Thyroid gland (tissue), 4 donors: ENCODE data around the gene ATP6V1C2. TPM values are rescaled to one million over a fixed set of nuclear protein-coding genes. Genes with fewer than 3 reads are reported as not detected.
A peak's percentile ranks its signal among the peaks of the same experiment; 100 is the strongest.
"Not testable (repeated sequence)": the region's sequence is repeated elsewhere in the genome, so short reads cannot be mapped to it uniquely, and the experiment has no call there.

Experiments used
- DNase-seq, 2 donors: peaks; one replicate each; pipeline ENCODE4 v3.0.0-alpha.2; 2019
- H3K27ac ChIP-seq, 3 donors: fragments of 200-600 bp; sonication (generic); 1 replicate in 2 of 3; 2 replicates in 1 of 3; pipeline ENCODE4 v1.5.1; 2016 to 2019; ENCODE audit warnings: mild to moderate bottlenecking in 1 of 3, moderate library complexity in 1 of 3
- H3K27me3 ChIP-seq: fragments of 200-600 bp; sonication (generic); one replicate; pipeline ENCODE4 v1.5.1; 2019
- H3K36me3 ChIP-seq, 2 donors: fragments of 200-600 bp; sonication (generic); one replicate each; pipeline ENCODE4 v1.5.1; 2016 to 2019
- H3K4me1 ChIP-seq, 2 donors: fragments of 200-600 bp; sonication (generic); one replicate each; pipeline ENCODE4 v1.5.1; 2017 to 2019
- H3K4me3 ChIP-seq, 3 donors: fragments of 200-600 bp; sonication (generic); replicated peaks in 1 of 3; 1 replicate in 2 of 3; 2 replicates in 1 of 3; pipeline ENCODE4 v1.5.1; 2016; ENCODE audit warnings: mild to moderate bottlenecking in 1 of 3
- H3K9me3 ChIP-seq: fragments of 200-600 bp; sonication (generic); one replicate; pipeline ENCODE4 v1.5.1; 2017
- POLR2A ChIP-seq, 2 donors: fragments of 450-650 bp; IDR thresholded peaks; one replicate each; pipeline ENCODE4 v1.6.1; 2017; ENCODE audit warnings: antibody characterized with exemption in 2 of 2, mild to moderate bottlenecking in 2 of 2, moderate library complexity in 1 of 2
- WGBS, 2 donors: methylation state at CpG; one replicate each; pipeline ENCODE4 v1.1.5; 2017; 5-methylcytosine and 5-hydroxymethylcytosine counted together
- intact Hi-C: fragments of 100-400 bp; cut with DNase I; formaldehyde crosslinking; loops from one replicate; pipeline ENCODE4 v1.15.1; 2023
- total RNA-seq, 4 donors: library from RNA; depleted of rRNA; stranded (reverse); fragments of >200 nt; gene quantifications; one replicate each; pipeline ENCODE4 v1.2.3, GENCODE V29; 2016
- TF ChIP-seq, protein P1 (sequence below), 6 experiments: fragments of 200-600 bp in 3 of 6; fragments of 450-650 bp in 3 of 6; sonication (generic) in 3 of 6; IDR thresholded peaks; one replicate each; pipeline ENCODE4 v1.5.1; 2016 to 2019; ENCODE audit warnings: antibody characterized with exemption in 6 of 6, mild to moderate bottlenecking in 2 of 6, inconsistent platforms in 1 of 6, moderate library complexity in 1 of 6

Gene ATP6V1C2
- total RNA-seq, 4 donors from 2014 or later, result not detected

- intact Hi-C loops, result no loop called here
- Histone ChIP-seq H3K36me3 (no peaks in the 10 kb centered on the region), H3K4me3 (no peak overlapping the region), H3K9me3 (no peaks in the 10 kb centered on the region), H3K27me3 (no peaks in the 10 kb centered on the region), H3K27ac (no peak overlapping the region), H3K4me1 (peaks cover 16 to 19% of the 10 kb centered on the region in 2 donors)
- no peak for DNase-seq
- 57 to 66% methylated on average over 5 to 10 of the region's 10 CpGs for WGBS, 2 donors
- TF ChIP-seq, protein P1, sequence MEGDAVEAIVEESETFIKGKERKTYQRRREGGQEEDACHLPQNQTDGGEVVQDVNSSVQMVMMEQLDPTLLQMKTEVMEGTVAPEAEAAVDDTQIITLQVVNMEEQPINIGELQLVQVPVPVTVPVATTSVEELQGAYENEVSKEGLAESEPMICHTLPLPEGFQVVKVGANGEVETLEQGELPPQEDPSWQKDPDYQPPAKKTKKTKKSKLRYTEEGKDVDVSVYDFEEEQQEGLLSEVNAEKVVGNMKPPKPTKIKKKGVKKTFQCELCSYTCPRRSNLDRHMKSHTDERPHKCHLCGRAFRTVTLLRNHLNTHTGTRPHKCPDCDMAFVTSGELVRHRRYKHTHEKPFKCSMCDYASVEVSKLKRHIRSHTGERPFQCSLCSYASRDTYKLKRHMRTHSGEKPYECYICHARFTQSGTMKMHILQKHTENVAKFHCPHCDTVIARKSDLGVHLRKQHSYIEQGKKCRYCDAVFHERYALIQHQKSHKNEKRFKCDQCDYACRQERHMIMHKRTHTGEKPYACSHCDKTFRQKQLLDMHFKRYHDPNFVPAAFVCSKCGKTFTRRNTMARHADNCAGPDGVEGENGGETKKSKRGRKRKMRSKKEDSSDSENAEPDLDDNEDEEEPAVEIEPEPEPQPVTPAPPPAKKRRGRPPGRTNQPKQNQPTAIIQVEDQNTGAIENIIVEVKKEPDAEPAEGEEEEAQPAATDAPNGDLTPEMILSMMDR (IDR thresholded peaks at IDR 0.05), result no peak
Measured at GRCh38 chr2:10814142-10814541, 92.7 kb downstream of the ATP6V1C2 start.

GRCh38 chr2:10814571-10815331 lies 93.3 kb downstream of the ATP6V1C2 start:
- 45 to 49% methylated on average over 15 to 16 of the region's 16 CpGs for WGBS, 2 donors
- no peak for DNase-seq
- H3K36me3 ChIP-seq, result no peaks in the 10 kb centered on the region
- H3K4me3 ChIP-seq, result no peak overlapping the region
- H3K4me1 ChIP-seq, result peaks cover 16 to 18% of the 10 kb centered on the region in 2 donors
- no peaks in the 10 kb centered on the region for H3K27me3 ChIP-seq
- intact Hi-C loops, result no loop called here
- no peak overlapping the region for H3K27ac ChIP-seq
- TF ChIP-seq POLR2A (IDR thresholded peaks at IDR 0.05), result no peak
- TF ChIP-seq, protein P1 (IDR thresholded peaks at IDR 0.05), result no peak
- H3K9me3 ChIP-seq, result no peaks in the 10 kb centered on the region

DNA sequence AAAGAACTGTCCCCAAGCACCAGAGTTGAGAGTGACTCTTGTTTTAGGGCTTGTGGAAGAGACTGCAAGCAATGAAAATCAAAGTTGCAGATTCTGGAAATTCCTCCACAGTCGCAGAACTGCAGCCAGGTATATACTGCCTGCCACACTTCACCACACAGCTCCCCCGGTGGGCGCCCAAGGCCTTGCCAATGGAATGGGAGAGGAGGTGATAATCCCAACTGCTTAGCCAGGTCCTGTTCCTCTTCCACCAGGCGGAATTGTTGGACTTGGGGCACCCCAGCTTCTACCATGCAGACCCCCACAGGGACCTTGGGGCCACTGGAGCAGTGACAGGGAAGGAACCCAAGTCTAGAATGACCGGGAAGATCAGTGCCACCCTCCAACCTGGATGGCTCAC lies 96.0 kb downstream of the ATP6V1C2 start:
- Histone ChIP-seq H3K9me3 (no peaks in the 10 kb centered on the region), H3K36me3 (no peaks in the 10 kb centered on the region), H3K4me3 (no peak overlapping the region), H3K27ac (no peak overlapping the region), H3K4me1 (peaks cover 0 to 4% of the 10 kb centered on the region in 2 donors), H3K27me3 (no peaks in the 10 kb centered on the region)
- no peak for TF ChIP-seq POLR2A (IDR thresholded peaks at IDR 0.05)
- TF ChIP-seq, protein P1 (IDR thresholded peaks at IDR 0.05), result peak in 1 of 6 experiments; percentile 6
- intact Hi-C loops, result no loop called here
- peak in 1 of 2 donors; percentile 50 for DNase-seq
- 34 to 59% methylated on average over 4 to 5 of the region's 5 CpGs for WGBS, 2 donors

GRCh38 chr2:10818305-10818704 lies 96.9 kb downstream of the ATP6V1C2 start:
- H3K36me3 ChIP-seq, result not testable (repeated sequence)

DNA sequence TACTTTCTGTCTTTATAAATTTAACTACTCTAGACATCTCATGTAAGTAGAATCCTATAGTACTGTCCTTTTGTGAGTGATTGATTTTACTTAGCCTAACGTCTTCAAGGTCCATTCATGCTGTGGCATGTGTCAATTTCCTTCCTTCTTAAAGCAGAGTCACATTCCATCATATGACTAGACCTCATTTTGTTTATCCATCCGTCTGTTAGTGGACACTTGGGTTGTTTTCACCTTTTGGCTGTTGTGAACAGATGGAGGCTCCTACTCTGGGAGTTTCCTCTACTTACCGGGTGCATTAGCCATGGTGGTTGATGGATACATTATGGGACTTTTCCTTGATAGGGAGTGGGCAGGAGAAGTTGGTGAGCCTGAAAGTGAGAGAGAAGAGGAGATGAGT lies 97.6 kb downstream of the ATP6V1C2 start:
- TF ChIP-seq, protein P1 (IDR thresholded peaks at IDR 0.05), result no peak
- TF ChIP-seq POLR2A (IDR thresholded peaks at IDR 0.05), result no peak
- H3K36me3 ChIP-seq, result no peaks in the 10 kb centered on the region
- intact Hi-C loops, result no loop called here
- DNase-seq, result no peak
- WGBS, 2 donors, result 77 to 81% methylated on average over 3 of the region's 3 CpGs
- no peaks in the 10 kb centered on the region for H3K27me3 ChIP-seq
- no peaks in the 10 kb centered on the region for H3K9me3 ChIP-seq
- H3K4me1 ChIP-seq, result no peaks in the 10 kb centered on the region
- H3K27ac ChIP-seq, result no peak overlapping the region
- no peak overlapping the region for H3K4me3 ChIP-seq

More at GRCh38 chr2:10818305-10818704, 96.9 kb downstream of the ATP6V1C2 start:
- H3K4me1 ChIP-seq, DNase-seq, H3K27ac ChIP-seq, H3K27me3 ChIP-seq, intact Hi-C loops, H3K4me3 ChIP-seq, H3K9me3 ChIP-seq: not testable (repeated sequence)
- WGBS, 2 donors, result 85 to 95% methylated on average over 3 of the region's 3 CpGs
